Gastroesophageal sphincter (tissue), 3 donors: ENCODE measurements around the gene METTL3.

Source experiments
- CTCF ChIP-seq, 4 experiments: fragments of 200-600 bp in 2 of 4; fragments of 450-650 bp in 2 of 4; sonication (generic) in 1 of 4; IDR thresholded peaks; one replicate each; pipeline ENCODE4 v1.5.1; 2017 to 2019; ENCODE audit warnings: antibody characterized with exemption in 4 of 4, mild to moderate bottlenecking in 2 of 4, moderate library complexity in 2 of 4
- EP300 ChIP-seq: sonication (generic); formaldehyde crosslinking; IDR thresholded peaks from one replicate; pipeline ENCODE4 v1.6.1; 2017; ENCODE audit warnings: antibody characterized with exemption, mild to moderate bottlenecking
- POLR2A ChIP-seq, 2 donors: fragments of 450-650 bp; IDR thresholded peaks; one replicate each; pipeline ENCODE4 v1.6.1; 2017; ENCODE audit warnings: antibody characterized with exemption in 2 of 2, mild to moderate bottlenecking in 2 of 2, moderate library complexity in 1 of 2
- POLR2AphosphoS5 ChIP-seq: sonication (generic); formaldehyde crosslinking; IDR thresholded peaks from one replicate; pipeline ENCODE4 v1.6.1; 2017; ENCODE audit warnings: antibody characterized with exemption

- TF ChIP-seq CTCF (IDR thresholded peaks at IDR 0.05) (no peak), POLR2A (IDR thresholded peaks at IDR 0.05) (no peak), EP300 (no peak), POLR2AphosphoS5 (no peak)
Observed at GRCh38 chr14:21509432-21510143, 1.6 kb downstream of the METTL3 start.
